HepG2 (cell line): ENCODE measurements around the gene ZBTB46. TPM values are rescaled to one million over a fixed set of nuclear protein-coding genes. Genes with fewer than 3 reads are reported as not detected.

Experiments
- ATAC-seq: fragments of 200-7000 bp; cut with Tn5 transposase; 3 replicates; pipeline ENCODE4 v1.9.1; 2020; ENCODE audit warnings: mild to moderate bottlenecking, moderate library complexity
- BruUV-seq: library from RNA; stranded (reverse); fragments of 400-500 nt; replicated peaks from 2 replicates; lab custom pipeline; 2021; lab: Mats Ljungman, UMichigan
- CTCF ChIA-PET: fragments of 300-600 bp; formaldehyde crosslinking; extraction: SDS; loops from one replicate; lab custom pipeline; 2021; ENCODE audit warnings: low total read pairs, inconsistent platforms, low intra/inter-chr PET ratio; lab: Yijun Ruan, JAX
- POLR2A ChIA-PET: fragments of 350-600 bp; sonication (Branson Sonifier 250); formaldehyde crosslinking; loops from one replicate; lab custom pipeline; 2020; ENCODE audit warnings: antibody characterized with exemption, inconsistent platforms; lab: Yijun Ruan, JAX
- DNase-seq: peaks from one replicate; pipeline ENCODE4 v3.0.0-alpha.2; 2015; ENCODE audit warnings: low spot score
- FAIRE-seq: peaks from 3 replicates; lab custom pipeline; 2011; peaks lifted over from hg19 to GRCh38; lab: Jason Lieb, UNC
- H2AFZ ChIP-seq: one replicate; pipeline ENCODE4 v1.6.1; 2011; ENCODE audit warnings: low read length, inconsistent platforms
- H3K27ac ChIP-seq: fragments of 300-600 bp; 3 replicates; pipeline ENCODE4 v1.8.0; 2011; ENCODE audit warnings: mixed run types, mild to moderate bottlenecking, mixed read lengths, low read length, inconsistent platforms; ENCODE audit not compliant: insufficient read depth; ENCODE audit errors: extremely low read length
- H3K27me3 ChIP-seq, 2 experiments: fragments of 200-600 bp in 1 of 2; 2 replicates in 1 of 2; 3 replicates in 1 of 2; pipeline versions ENCODE4 v1.6.0 to v1.8.0; 2011; ENCODE audit warnings: low read length in 2 of 2, mild to moderate bottlenecking in 2 of 2, moderate library complexity in 2 of 2, inconsistent platforms in 1 of 2; ENCODE audit not compliant: insufficient read depth in 2 of 2, control insufficient read depth in 1 of 2
- H3K36me3 ChIP-seq, 2 experiments: fragments of 200-600 bp in 1 of 2; replicated peaks in 1 of 2; 2 replicates in 1 of 2; 3 replicates in 1 of 2; pipeline versions ENCODE4 v1.5.1 to v1.8.0; 2011; ENCODE audit warnings: low read length in 2 of 2, inconsistent platforms in 1 of 2; ENCODE audit not compliant: insufficient read depth in 2 of 2, control insufficient read depth in 1 of 2
- H3K4me1 ChIP-seq: 2 replicates; pipeline ENCODE4 v1.5.1; 2012; ENCODE audit warnings: low read length, inconsistent platforms; ENCODE audit not compliant: insufficient read depth
- H3K4me2 ChIP-seq: 2 replicates; pipeline ENCODE4 v1.6.0; 2011; ENCODE audit warnings: low read depth, low read length, inconsistent platforms
- H3K4me3 ChIP-seq, 3 experiments: fragments of 200-600 bp in 1 of 3; sonication (generic), shearing (Covaris generic) in 1 of 3; replicated peaks in 1 of 3; 2 replicates each; pipeline ENCODE4 v1.5.1; 2011 to 2016; ENCODE audit warnings: low read length in 3 of 3, inconsistent platforms in 2 of 3, low read depth in 2 of 3, mild to moderate bottlenecking in 2 of 3, control low read depth in 1 of 3, mixed read lengths in 1 of 3; ENCODE audit not compliant: insufficient read depth in 1 of 3
- H3K79me2 ChIP-seq: one replicate; pipeline ENCODE4 v1.6.1; 2011; ENCODE audit warnings: low read length, inconsistent platforms; ENCODE audit not compliant: insufficient read depth
- H3K9ac ChIP-seq: 2 replicates; pipeline ENCODE4 v1.6.0; 2011; ENCODE audit warnings: mild to moderate bottlenecking, low read depth, low read length, inconsistent platforms; ENCODE audit not compliant: insufficient read depth
- H3K9me3 ChIP-seq: 2 replicates; pipeline ENCODE4 v1.5.1; 2012; ENCODE audit warnings: mild to moderate bottlenecking, low read length
- H4K20me1 ChIP-seq: 2 replicates; pipeline ENCODE4 v1.6.0; 2011; ENCODE audit warnings: inconsistent platforms, mild to moderate bottlenecking, low read length, moderate library complexity; ENCODE audit not compliant: insufficient read depth
- FOXK1 ChIP-seq: sonication (generic); formaldehyde crosslinking; IDR thresholded peaks from 2 replicates; pipeline ENCODE4 v1.4.0; 2020; ENCODE audit warnings: low read depth, missing genetic modification reagents, borderline replicate concordance
- FOXO1 ChIP-seq: sonication (generic); formaldehyde crosslinking; IDR thresholded peaks from 2 replicates; pipeline ENCODE4 v1.4.0; 2020; ENCODE audit warnings: missing genetic modification reagents
- HNF1A ChIP-seq, 2 experiments: sonication (generic) in 1 of 2; formaldehyde crosslinking in 1 of 2; IDR thresholded peaks; 2 replicates each; pipeline versions ENCODE4 v1.4.0 to v1.6.1; 2016 to 2020; ENCODE audit warnings: borderline replicate concordance in 1 of 2, low read depth in 1 of 2, mild to moderate bottlenecking in 1 of 2, missing genetic modification reagents in 1 of 2
- NCOR1 ChIP-seq: fragments of 200-600 bp; sonication (generic); IDR thresholded peaks from 2 replicates; pipeline ENCODE4 v1.7.0; 2017; ENCODE audit warnings: antibody characterized with exemption, low read length, borderline replicate concordance
- NFIB ChIP-seq: sonication (generic); formaldehyde crosslinking; IDR thresholded peaks from 2 replicates; pipeline ENCODE4 v1.9.0; 2021; ENCODE audit warnings: missing genetic modification reagents, mild to moderate bottlenecking, borderline replicate concordance
- PRPF4 ChIP-seq: fragments of 200-400 bp; formaldehyde crosslinking; IDR thresholded peaks from 2 replicates; pipeline ENCODE4 v1.6.1; 2016; ENCODE audit warnings: low read length, low read depth; ENCODE audit not compliant: poor library complexity, severe bottlenecking
- RBFOX2 ChIP-seq: fragments of 200-400 bp; formaldehyde crosslinking; IDR thresholded peaks from 2 replicates; pipeline ENCODE4 v1.6.1; 2017; ENCODE audit warnings: low read depth, mild to moderate bottlenecking, low read length
- SP1 ChIP-seq, 2 experiments: fragments of 450-650 bp in 1 of 2; sonication (generic) in 1 of 2; formaldehyde crosslinking in 1 of 2; IDR thresholded peaks; 2 replicates each; pipeline versions ENCODE4 v1.4.0 to v1.6.1; 2016 to 2020; ENCODE audit warnings: missing genetic modification reagents in 1 of 2
- TMF1 ChIP-seq: sonication (generic); formaldehyde crosslinking; IDR thresholded peaks from 2 replicates; pipeline ENCODE4 v1.8.1; 2022; ENCODE audit warnings: low read depth, missing genetic modification reagents
- ZBTB2 ChIP-seq: sonication (generic); formaldehyde crosslinking; IDR thresholded peaks from 2 replicates; pipeline ENCODE4 v1.8.0; 2022; ENCODE audit warnings: low read depth, missing genetic modification reagents
- ZFYVE20 ChIP-seq: sonication (generic); formaldehyde crosslinking; IDR thresholded peaks from 2 replicates; pipeline ENCODE4 v1.8.0; 2023; ENCODE audit warnings: low read depth, mild to moderate bottlenecking, moderate library complexity, missing genetic modification reagents, borderline replicate concordance
- ZNF598 ChIP-seq: sonication (generic); formaldehyde crosslinking; IDR thresholded peaks from 2 replicates; pipeline ENCODE4 v1.5.1; 2020; ENCODE audit warnings: mild to moderate bottlenecking, missing genetic modification reagents, borderline replicate concordance
- ZNF740 ChIP-seq: sonication (generic); formaldehyde crosslinking; IDR thresholded peaks from 2 replicates; pipeline ENCODE4 v1.4.0; 2020; ENCODE audit warnings: missing genetic modification reagents
- ZSCAN29 ChIP-seq: sonication (generic); formaldehyde crosslinking; conservative IDR thresholded peaks from 2 replicates; pipeline ENCODE4 v1.4.0; 2020; ENCODE audit warnings: mild to moderate bottlenecking, missing genetic modification reagents
- WGBS: methylation state at CpG from one replicate; pipeline ENCODE4 v1.1.6; 2017; ENCODE audit warnings: low lambda C conversion rate; 5-methylcytosine and 5-hydroxymethylcytosine counted together
- in situ Hi-C: cut with HindIII; loops from 2 replicates; pipeline ENCODE4 v1.10.0; 2017; ENCODE audit warnings: low pct_unique_long_range_greater_than_20kb; ENCODE audit not compliant: extremely low pct_ligation_motif_present
- intact Hi-C: fragments of 100-400 bp; cut with micrococcal nuclease; formaldehyde crosslinking; loops from one replicate; pipeline ENCODE4 v1.10.0; 2022; ENCODE audit not compliant: unreplicated experiment
- polyA plus RNA-seq, 8 experiments: library from polyadenylated mRNA; depleted of rRNA in 3 of 8; stranded (reverse) in 7 of 8; unstranded in 1 of 8; fragments of >200 nt; fragmentation: Illumina TruSeq in 4 of 8; extraction: Trizol in 4 of 8; gene quantifications; 2 replicates each; pipeline versions ENCODE4 v1.2.1 to v1.2.3, GENCODE V29; 2011 to 2016; ENCODE audit warnings: low read depth in 4 of 8, missing spikeins in 1 of 8, mixed read lengths in 1 of 8; ENCODE audit not compliant: insufficient read depth in 1 of 8
- total RNA-seq, 5 experiments: library from RNA; depleted of rRNA; stranded (reverse); fragments of >200 nt; fragmentation: Illumina TruSeq; extraction: Trizol; gene quantifications; 2 replicates each; pipeline ENCODE4 v1.2.3, GENCODE V29; 2016; ENCODE audit warnings: low read depth in 1 of 5

ZBTB46 gene
- total and polyA plus RNA-seq, 2 of the 13 experiments (the other 11 are each of a cell fraction or from before 2014, with no cell fraction given) = 1.6 to 13.5 TPM

DNA sequence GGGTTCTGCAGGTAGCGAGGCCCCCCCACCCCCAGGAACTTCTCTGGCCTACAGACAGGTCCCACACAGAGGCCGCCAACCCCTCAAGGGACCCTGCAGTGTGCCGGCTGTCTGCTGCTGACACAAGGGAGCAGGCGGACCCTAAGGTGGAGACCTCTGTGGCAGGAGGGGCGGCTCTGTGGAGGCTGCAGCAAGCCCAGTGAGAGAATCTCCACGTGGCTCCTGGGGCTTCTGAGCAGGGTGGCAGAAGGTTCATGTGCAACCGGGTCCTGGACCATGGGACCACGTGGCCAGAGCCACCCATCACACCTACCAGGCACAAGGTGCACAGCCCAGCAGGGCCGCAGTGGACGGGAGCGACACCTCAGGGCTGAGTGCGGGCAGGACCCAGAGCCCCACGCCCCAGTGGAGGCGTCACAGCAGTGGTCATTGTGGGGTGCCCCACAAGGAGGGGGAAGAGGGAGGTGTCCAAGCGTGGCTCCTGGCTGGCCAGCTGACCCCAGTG lies 127.5 kb downstream of the ZBTB46 start (continued):
- no peak for TF ChIP-seq ZBTB2 (CRISPR knock-in tag)
- TF ChIP-seq RBFOX2 = peak; percentile 90
- 0 out of 2 replicates have a peak, but pooled peaks have one; percentile 54 for TF ChIP-seq NFIB (CRISPR knock-in tag)
- no peak for TF ChIP-seq FOXK1 (CRISPR knock-in tag)
- TF ChIP-seq PRPF4 = no peak

DNA sequence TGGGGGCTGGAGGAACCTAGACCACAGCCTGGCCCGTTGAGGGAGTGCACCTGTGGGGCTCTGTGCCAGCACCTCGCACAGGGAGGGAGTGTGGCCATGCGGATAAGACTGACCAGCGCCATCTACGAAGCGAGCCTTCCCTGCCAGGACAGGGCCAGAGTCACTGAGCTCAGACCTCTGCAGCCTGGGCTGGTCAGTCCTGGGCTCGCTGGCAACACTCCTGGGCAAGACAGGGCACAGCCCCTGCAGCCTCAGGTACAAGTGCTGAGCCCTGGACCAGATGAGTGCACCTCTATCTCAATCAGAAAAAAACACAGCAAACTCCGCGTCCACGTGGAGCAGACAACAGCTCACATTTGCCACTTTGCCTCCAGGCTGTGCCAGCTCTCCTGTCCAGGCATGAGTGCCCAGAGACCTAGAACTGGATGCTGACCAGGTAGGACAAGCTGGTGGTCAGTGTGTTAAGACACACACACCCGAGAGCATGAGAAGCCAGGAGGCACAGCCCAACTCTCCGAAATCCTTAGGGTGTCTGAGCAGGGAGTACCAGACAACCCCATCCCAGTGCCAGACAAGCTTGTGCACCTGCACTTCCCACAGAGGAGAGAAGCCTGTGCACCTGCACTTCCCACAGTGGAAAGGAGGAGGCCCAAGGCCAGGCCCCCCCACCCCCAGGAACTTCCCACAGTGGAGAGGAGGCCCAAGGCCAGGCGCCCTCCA lies 128.2 kb downstream of the ZBTB46 start:
- FAIRE-seq = no peak
- TF ChIP-seq ZNF598 (CRISPR knock-in tag) = no peak
- TF ChIP-seq NCOR1 = no peak
- TF ChIP-seq FOXO1 (CRISPR knock-in tag) = 0 out of 2 replicates have a peak, but pooled peaks have one; percentile 4
- TF ChIP-seq SP1 (IDR thresholded peaks at IDR 0.05) = no peak
- TF ChIP-seq SP1 (CRISPR knock-in tag; IDR thresholded peaks at IDR 0.05) = 0 out of 2 replicates have a peak, but pooled peaks have one; percentile 21
- no peak for TF ChIP-seq ZSCAN29 (CRISPR knock-in tag)
- peak; percentile 86; the same call in 1 of the 2 replicates for TF ChIP-seq ZNF740 (CRISPR knock-in tag)
- TF ChIP-seq TMF1 (CRISPR knock-in tag) = peak; percentile 3; the same call in 1 of the 2 replicates
- TF ChIP-seq HNF1A (IDR thresholded peaks at IDR 0.05; ENCODE audit: low read depth) = no peak
- 0 out of 2 replicates have a peak, but pooled peaks have one; percentile 30 for TF ChIP-seq HNF1A (CRISPR knock-in tag; IDR thresholded peaks at IDR 0.05; ENCODE audit: borderline replicate concordance)
- TF ChIP-seq ZFYVE20 = 0 out of 2 replicates have a peak, but pooled peaks have one; percentile 4

More for the DNA sequence above, 128.2 kb downstream of the ZBTB46 start:
- Histone ChIP-seq H3K27ac (no peak overlapping the region), H3K4me1 (peaks cover 11% of the 10 kb centered on the region), H3K9me3 (no peaks in the 10 kb centered on the region), H2AFZ (no peak overlapping the region), H3K36me3 (peaks cover 17 to 32% of the 10 kb centered on the region in 2 experiments), H3K9ac (no peak overlapping the region), H4K20me1 (peaks cover 10% of the 10 kb centered on the region; the same call in 1 of the 2 replicates), H3K27me3 (no peaks in the 10 kb centered on the region; a peak in 1 of 5 replicates), H3K4me2 (no peak overlapping the region), H3K4me3 (no peak overlapping the region), H3K79me2 (peaks cover 22% of the 10 kb centered on the region)
- 91% methylated on average over 11 of the region's 13 CpGs for WGBS
- in situ Hi-C loops (loop anchor here (10.0 kb wide), 1 partner anchor 82 kb away; no protein-coding TSS in a partner anchor), intact Hi-C loops (no loop called here)
- no TSS peak for BruUV-seq
- ChIA-PET CTCF (no interaction called here), POLR2A (interaction anchor here (0.8 to 12.4 kb wide), 4 partner anchors 33 to 165 kb away, joined by 4 to 190 read pairs (median 8); partner anchors contain the start of genes LIME1, SLC2A4RG and TPD52L2)
- no peak for DNase-seq
- ATAC-seq = no peak
